HG02885 (cell line): ENCODE results near the gene CHSY1.
"Not testable (repeated sequence)": the region's sequence is repeated elsewhere in the genome, so short reads cannot be mapped to it uniquely, and the experiment has no call there.

Experiments
- ATAC-seq: cut with Tn5 transposase; IDR thresholded peaks from one replicate; pipeline ENCODE4 v1.9.1; 2021; ENCODE audit warnings: mild to moderate bottlenecking; ENCODE audit not compliant: unreplicated experiment, poor library complexity

CHSY1 gene

GRCh38 chr15:101215681-101216080 lies 36.2 kb downstream of the CHSY1 start:
- ATAC-seq = no peak

DNA sequence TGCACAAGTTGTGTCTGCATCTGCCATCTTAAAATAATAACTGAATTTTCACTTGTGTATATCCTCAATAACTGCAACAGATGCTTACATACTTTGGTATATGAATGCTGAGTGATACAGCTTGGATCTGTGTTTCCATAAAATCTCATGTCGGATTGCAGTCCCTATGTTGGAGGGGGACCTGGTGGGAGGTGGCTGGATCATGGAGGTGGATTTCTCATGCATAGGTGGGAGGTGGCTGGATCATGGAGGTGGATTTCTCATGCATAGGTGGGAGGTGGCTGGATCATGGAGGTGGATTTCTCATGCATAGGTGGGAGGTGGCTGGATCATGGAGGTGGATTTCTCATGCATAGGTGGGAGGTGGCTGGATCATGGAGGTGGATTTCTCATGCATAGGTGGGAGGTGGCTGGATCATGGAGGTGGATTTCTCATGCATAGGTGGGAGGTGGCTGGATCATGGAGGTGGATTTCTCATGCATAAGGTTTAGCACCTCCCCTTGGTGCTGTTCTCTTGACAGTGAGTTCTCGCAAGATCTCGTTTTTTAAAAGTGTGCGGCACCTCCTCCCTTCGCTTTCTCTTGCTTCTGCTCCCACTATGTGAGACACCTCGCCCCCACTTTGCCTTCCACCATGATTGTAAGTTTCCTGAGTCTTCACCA lies 37.3 kb downstream of the CHSY1 start:
- ATAC-seq = not testable (repeated sequence)

- ATAC-seq = no peak
Measured at GRCh38 chr15:101213570-101213969, 38.3 kb downstream of the CHSY1 start.

DNA sequence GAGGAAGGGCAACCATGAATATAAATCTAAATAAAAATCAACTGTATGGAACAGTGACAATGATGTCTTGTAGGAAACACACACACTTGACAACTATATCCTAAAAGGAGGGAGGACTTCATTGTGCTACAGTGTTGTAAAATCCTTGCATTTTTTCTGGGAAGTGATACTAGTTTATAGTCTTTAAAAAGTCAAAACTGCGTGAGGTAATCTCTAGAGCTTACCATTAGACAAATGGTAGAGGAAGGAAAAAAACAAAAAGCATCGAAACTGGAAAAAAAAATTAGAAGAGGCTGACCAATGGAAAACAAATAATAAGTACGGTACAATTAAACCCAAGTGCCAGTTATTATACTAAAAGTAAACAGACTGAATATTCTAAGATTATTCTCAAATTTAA lies 38.7 kb downstream of the CHSY1 start:
- ATAC-seq = no peak

DNA sequence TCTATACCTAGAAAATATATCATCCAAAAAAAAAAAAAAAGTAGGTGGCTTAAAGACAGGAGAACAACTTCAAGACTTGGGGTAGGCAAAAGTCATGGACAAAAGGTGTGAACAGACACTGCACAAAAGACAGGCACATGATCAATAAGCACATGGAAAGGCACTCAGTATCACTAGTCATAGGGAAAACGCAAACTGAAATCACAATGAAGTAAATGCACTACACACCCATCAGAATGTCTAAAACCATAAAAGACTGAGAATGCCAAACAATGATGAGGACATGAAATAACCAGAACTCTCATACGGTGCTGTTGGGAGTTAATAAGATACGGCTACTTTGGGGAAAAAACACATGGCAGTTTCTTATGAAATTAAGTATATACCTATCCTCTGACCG lies 40.0 kb downstream of the CHSY1 start:
- ATAC-seq = no peak

DNA sequence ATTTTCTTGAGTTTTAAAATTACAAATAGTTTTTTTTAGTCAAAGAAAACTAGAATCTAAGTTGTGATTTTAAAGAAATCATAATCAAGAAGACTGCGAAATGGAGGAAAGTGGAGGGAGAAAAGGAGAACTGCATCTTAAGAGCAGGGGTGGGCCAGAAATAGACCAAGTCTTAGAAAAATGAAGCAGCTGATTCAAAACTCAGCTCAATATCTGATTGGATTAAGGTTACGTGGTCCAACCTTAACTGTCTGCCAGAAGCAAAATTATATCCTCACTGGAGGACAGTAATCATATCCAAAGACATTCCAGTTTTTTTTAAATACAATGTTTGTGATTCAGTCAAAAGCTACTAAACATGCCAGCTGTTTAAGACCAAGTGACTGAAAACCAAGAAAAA lies 41.4 kb downstream of the CHSY1 start:
- no peak for ATAC-seq

GRCh38 chr15:101210058-101210457 lies 41.8 kb downstream of the CHSY1 start:
- no peak for ATAC-seq

DNA sequence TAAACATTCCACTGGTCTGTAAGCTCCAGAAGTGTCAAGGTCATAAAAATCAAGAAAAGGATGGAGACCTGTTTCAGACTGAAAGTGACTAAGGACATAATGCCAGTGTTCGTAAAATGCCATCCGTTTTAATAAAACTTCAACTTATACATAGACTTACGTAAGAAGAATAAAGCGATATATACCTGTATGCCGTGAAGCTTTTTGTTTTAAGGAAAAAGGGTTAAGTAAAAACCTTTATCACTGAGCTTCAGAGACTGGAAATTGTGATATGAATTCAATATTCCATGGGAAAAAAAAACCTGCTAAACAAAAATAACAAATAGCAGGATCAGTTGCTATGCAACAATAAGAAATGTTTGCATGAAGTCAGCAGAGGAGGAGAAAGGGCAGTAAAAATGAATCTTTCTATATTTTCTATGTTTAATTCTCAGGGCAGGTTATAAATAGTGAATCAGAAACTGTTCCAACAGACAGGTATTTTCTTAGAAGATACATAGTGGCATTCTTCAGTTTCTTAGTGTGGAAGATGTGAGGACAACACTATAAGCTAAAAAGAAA lies 42.5 kb downstream of the CHSY1 start:
- no peak for ATAC-seq

DNA sequence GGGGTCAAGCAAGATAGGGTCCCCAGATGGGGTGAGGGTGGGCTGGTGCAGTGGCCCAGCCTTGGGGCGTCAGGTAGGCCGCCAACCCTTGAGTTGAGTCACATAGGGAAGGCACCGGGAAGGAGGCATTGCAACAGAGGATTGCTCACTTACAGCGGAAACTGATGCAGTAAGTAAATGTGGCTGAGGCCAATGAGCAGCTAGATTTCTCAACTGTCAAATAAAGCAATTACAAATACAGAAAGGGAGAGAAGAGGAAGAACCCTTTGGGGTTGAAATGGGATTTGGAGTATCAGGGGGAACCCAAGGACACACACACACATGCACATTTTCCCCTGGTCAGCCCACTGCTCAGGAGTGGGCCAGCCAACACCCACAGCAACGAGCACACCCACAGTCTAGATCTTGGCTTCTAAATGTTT lies 44.0 kb downstream of the CHSY1 start:
- ATAC-seq = no peak

DNA sequence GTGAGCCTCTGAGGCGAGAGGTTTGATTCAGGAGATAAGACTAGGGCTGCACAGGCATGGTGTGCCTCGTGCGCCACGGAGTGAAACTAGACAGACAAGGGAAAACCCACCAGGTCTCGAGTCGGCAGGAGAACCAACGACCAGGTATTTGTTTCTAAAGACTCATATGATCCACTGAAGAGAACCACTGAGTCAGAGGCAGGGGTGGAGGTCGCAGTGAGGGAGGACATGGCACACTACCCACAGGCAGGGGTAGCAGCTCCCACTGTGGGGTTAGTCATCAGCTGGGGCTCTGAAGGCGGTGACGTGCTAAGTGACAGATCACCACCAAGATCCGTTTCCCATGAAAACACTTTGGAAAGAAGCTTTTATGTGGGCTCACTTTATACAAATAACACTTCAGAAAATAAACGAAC lies 45.7 kb downstream of the CHSY1 start:
- ATAC-seq = peak; percentile 56

DNA sequence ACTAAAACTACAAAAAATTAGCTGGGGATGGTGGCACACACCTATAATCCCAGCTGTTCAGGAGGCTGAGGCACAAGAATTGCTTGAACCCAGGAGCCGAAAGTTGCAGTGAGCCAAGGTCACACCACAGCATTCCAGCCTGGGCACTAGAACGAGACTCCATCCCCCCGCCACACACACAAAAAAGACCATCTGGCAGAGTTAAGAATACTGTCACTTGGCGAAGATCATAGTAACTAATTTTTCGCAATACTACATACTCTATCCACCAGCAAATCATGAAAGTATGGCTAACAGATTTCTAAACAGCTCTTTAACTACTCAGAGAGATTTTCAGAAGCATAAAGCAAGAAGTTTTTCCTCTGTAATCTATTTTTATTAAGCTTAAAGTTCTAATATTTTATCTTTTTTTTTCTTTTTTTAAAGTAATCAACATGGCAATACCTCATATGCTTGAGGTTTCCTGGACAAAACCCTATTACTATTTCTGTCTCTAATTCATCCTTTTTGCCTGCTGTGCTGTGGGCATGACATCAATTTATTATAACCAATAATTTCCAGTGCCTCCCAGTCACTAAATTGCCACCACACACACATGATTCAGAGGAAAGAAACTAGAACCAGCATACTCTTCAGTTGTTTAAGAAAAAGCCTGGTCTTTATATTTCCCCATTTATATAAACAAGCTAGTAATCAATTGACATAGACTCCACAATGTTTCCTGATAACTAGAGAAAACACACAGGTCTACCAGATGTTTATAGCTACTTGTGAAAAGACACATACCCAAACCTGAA lies 46.9 kb downstream of the CHSY1 start:
- ATAC-seq = no peak

GRCh38 chr15:101203607-101204189 lies 48.1 kb downstream of the CHSY1 start:
- no peak for ATAC-seq

DNA sequence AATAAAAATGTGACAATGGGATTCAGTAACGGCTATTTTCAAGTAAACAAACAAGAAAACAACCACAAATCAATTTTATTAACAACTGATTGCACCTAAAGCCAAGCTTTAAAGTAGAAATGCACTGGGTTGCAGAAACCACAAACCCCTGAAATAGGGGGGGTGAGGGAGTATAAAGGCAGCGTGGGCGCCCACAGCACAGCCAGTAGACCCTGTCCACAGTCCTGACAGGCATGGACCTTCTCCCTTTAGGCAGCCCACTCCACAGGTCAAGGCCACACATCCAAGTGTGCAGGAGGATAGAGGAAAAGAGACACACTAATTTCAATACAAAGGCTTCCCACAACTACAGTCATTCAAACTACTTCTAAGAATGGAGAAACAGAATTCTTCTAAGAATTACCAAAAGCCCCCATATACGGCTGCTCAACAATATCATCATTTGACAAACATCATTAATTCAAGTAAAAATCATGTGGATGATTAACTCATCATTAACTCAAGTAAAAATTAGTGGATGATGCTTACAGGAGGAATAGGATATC lies 48.7 kb downstream of the CHSY1 start:
- ATAC-seq = no peak

DNA sequence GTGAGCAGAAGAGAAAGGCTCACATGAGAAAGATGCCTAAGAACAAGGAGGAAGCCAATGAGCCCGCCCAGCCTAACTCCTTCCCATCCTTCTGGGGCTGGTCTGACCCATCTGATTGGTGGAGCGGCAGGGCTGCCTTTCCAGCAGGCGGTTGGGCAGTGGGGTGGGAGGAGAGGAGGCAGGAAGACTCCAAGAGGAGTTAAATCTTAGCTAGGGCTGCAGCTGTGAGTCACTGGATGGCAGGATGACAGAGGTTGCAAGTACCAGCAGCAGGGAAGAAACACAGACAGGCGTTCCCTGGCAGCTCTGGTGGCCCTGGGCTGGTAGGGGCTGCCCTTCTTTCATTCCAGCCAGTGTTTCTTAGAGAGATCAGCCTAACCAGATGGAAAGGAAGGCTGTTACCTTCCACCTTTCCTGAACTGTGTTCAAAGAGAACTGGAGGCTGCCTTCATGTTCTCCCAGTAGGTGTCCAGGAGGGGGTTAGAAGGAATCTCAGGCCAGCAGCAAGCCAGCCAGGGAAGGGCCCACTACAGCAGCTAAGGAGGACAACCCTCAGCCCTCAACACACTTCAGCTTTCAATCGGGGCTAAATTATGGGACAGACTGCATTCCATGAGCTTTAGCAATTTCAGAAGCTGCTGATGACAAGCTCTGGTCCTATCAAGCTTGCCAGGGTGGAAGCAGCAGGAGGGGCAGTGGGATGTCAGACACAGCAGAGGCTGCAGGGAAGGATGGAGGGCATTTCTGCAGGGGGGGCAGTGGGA lies 50.3 kb downstream of the CHSY1 start:
- no peak for ATAC-seq

- no peak for ATAC-seq
Measured at GRCh38 chr15:101200181-101200580, 51.7 kb downstream of the CHSY1 start.

DNA sequence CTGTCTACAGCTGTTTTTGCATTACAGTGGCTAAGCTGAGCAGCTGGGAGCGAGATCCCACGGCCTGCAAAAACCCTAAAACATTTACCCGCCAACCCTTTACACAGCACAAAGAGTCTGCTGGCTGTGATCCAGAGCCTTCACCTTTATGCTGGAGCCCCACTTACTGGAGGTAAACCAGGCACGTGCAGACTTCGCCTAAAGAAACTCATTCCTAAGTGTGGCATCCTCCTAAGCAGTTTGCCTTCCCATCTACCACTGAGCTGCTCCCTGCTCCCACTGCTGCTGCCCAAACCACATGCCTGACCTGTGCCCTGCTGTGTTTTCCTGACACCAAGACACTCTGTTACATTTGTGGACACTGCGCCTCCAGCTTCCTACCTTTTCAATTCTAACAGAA lies 53.0 kb downstream of the CHSY1 start:
- no peak for ATAC-seq

DNA sequence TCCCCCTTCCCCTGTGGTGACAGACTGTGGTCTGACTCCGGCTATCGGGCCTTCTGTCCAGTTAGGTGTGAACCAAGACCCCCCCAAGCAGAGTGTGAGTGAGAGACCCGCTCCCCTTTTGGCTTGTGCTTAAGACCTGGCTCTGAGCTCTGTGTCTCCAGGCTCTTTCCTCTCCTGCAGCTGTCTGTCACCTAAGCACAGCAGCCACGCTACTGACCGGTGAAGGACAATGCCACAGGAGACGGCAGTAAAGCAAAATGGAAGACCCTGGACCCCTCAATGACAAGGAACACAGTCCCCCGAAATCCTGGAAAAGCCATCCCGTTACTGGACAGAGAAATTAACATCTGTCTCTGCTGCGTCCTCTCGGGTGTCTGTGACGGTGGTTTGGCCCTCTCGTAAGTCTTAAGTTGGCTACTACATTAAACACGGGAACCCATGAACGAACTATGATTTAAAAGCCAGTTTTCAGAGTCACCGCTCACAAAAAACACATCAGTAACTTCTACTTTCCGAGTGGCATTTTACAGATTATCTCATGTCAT lies 53.7 kb downstream of the CHSY1 start:
- ATAC-seq = no peak

- no peak for ATAC-seq
Measured at GRCh38 chr15:101194546-101195125, 57.2 kb downstream of the CHSY1 start.

GRCh38 chr15:101193806-101194545 lies 57.9 kb downstream of the CHSY1 start:
- no peak for ATAC-seq
